GM21529 (cell line): ENCODE measurements around the gene MTA3.
A peak's percentile ranks its signal among the peaks of the same experiment; 100 is the strongest.
"Not testable (repeated sequence)": the region's sequence is repeated elsewhere in the genome, so short reads cannot be mapped to it uniquely, and the experiment has no call there.

ENCODE experiments used
- ATAC-seq: cut with Tn5 transposase; IDR thresholded peaks from one replicate; pipeline ENCODE4 v1.9.1; 2021; ENCODE audit not compliant: unreplicated experiment

Gene MTA3

DNA sequence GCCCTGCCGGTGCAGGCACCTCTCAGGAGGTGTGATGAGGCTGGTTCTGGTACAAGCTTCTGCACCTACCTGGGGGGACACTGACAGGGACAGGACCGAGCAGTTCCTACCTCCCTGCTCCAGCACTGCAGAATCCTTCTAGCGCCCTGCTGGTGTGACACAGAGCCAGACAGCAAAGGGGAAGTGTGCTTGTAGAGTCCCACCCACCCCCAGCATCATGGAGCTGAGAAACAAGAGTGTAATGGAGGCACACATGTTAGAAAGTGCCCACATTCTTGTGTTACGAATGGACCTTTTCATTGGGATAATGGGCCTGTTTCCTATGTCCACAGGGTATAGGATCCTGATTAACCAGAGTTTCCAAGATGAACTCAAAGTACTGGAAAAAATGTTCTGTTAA lies 157.2 kb downstream of the MTA3 start:
- no peak for ATAC-seq

DNA sequence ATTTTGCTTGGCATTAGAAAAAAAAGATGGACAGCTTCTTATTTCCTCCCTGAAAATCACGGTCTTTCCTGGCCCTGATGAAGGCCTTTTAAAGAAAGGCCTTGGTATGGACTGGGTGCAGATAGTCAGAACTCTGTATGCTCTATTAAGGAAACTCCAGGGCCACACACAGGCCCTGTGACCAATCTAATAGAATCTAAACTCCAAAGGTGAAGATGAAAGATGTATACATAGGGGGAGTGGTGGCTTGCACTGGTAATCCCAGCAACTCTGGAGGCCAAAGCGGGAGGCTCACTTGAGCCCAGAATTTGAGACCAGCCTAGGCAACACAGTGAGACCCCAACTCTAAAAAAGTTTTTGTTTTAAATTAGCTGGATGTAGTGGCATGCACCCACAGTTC lies 158.2 kb downstream of the MTA3 start:
- ATAC-seq = no peak

DNA sequence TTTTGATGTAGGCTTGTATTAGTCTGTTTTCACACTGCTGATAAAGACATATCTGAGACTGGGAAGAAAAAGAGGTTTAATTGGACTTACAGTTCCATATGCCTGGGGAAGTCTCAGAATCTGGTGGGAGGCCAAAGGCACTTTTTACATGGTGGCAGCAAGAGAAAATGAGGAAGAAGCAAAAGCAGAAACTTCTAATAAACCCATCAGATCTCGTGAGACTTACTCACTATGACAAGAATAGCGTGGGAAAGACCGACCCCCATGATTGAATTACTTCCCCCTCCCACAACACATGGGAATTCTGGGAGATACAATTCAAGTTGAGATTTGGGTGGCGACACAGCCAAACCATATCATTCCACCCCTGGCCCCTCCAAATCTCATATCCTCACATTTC lies 162.9 kb downstream of the MTA3 start:
- ATAC-seq = not testable (repeated sequence)

DNA sequence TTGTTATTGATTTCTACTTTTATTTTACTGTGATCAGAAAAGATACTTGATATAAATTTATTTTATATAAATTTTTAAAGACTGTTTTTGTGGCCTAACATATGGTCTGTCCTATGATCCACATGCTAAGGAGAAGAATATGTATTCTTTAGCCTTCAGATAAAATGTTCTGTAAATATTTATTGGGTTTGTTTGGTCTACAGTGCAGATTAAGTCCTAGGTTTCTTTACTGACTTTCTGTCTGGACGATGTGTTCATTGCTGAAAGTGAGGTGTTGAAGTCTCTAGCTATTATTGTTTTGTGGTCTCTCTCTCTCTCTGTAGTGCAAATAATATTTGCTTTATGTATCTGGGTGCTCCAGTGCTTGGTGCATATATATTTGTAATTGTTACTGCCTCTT lies 165.4 kb downstream of the MTA3 start:
- ATAC-seq = no peak

DNA sequence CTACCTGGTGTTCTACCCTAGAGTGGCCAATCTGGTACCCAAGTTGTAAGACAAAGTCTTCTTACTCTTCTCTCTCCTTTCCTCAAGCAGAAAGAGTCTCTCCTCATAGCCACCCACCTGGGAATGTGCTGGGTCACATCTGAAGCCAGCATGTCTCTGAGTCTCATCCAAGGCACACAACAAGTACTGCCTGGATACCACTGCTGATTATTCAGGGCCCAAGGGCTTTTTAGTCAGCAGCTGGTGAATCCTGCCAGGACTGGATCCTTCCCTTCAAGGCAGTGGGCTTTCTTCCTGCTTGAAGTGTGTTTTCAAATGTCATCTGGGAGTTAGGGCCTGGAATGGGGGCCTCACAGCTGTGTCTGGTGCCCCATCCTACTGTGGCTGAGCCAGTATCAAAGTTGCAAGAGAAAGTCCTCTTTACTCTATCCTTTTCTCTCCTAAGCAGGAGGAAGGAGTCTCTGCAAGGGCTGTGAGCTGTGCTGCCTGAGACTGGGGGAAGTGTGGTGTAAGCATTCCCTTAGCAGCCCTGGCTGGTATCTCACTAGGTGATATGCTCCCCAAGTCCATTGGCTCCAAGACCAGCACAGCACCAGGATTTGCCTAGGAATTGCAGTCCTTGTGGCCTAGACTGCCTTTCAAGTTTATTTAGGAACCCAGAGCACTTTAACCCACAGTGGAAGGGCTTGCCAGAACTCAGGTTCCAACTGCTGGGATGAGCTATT lies 168.3 kb downstream of the MTA3 start:
- ATAC-seq = no peak

DNA sequence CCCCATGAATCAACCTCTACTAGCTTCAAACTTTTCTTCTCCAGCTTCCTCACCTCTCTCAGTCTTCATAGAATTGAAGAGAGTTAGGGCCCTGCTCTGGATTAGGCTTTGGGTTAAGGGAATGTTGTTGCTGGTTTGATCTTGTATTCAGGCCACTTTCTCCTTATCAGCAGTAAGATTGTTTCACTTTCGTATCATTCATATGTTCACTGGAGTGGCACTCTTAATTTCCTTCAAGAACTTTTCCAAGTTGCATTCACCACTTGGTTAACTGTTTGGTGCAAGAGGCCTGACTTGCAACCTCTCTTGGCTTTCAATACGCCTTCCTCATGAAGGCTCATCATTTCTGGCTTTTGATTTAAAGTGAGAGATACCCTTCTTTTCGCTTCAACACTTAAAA lies 172.7 kb downstream of the MTA3 start:
- no peak for ATAC-seq

DNA sequence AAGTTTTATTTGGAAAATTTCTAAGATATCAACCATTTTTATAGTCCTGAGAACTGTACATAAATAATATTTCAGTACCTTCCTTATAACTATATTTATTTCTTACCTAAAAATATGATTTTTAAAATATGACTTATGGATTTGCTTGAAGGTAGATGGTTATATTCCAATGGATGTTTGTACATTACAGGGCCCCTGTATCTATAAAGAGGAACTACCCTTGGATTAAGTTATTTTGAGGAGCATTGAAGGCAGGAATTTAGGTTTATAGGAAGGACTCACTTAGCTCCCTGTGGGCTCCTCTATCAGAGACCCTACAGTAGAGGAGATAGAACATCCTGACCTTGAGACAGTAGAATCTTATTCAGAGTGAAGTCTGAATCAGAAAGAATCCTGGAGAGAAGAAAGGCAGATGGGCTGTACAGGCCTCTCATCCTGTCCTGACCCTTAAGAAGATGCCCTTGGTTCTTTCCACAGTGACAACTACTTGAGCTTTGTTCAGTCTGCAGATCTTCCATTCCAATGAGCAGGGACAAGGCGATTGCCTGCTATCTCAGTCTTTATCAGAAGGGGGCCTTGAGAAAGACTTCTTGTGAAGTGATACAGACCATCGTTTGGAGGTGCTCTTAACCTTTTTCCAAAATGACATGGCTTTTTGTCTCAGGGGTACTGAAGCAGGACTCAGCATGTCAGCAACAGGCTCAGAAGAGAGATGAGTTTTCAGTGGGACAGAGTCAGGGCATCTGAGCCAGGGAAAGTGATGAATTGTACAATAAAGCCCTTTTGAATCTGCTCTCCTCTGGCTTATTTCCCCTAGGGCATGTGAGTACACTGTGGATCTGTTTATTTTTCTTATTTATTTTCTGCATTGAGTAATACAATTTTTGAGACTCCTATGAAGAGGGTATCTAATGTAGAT lies 174.6 kb downstream of the MTA3 start:
- no peak for ATAC-seq

DNA sequence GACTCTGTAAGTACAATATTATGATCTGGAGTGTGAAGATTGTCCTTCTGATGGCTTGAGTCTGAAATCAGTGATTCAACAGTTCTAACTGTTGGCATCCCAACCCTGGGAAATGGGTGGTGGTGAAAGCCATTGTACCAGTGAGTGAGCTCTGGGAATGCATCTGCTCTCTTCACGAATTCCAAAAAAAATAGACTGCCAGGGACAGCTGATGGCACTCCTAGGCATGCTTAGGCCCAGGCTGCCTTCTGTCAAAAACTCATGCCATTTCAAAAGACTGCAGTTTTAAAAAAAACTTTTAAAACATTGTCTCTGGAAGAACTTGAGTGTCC lies 175.2 kb downstream of the MTA3 start:
- no peak for ATAC-seq

DNA sequence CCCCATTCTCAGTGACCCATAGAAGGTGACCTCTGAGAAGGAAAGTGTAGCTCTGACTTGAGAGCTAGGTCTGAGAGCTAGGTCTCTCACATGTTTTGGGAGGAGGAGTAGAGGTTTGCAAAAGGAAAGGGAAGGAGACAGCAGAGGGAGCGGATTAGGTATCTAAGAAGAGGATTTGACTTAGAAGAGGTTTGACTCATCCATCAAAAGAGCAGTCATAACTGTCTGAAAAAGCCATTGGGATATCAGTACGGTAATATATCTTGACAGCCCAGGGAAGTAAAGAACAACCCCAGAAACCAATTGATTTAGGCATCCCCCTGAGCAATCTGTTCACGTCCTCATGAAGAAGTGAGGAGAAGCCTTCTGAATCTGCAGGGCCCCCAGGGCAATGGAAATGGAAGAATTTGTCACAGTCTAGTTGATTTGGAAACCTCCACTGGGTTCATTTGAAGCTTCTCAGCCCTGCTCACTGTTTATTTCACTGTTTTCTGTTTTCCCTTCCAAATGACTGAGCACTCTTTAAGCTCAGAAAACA lies 176.2 kb downstream of the MTA3 start:
- no peak for ATAC-seq

DNA sequence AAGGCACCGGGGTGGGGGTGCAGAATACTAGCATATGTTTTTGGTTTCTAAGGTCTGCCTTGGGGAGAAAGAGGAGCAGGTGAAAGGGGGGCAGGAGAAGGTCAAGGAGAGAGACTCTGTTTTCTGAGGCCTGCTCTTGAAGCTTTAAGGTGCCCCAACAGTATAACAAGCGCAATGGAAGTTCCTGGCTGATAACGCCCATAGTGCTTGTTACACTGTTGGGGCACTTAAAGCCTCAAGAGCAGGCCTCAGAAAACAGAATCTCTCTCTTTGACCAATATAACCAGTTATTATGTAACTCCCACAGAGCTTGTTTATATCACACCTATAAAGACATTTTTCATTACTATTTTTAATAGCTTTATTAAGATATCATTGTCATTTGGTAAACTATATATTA lies 179.0 kb downstream of the MTA3 start:
- ATAC-seq = no peak

DNA sequence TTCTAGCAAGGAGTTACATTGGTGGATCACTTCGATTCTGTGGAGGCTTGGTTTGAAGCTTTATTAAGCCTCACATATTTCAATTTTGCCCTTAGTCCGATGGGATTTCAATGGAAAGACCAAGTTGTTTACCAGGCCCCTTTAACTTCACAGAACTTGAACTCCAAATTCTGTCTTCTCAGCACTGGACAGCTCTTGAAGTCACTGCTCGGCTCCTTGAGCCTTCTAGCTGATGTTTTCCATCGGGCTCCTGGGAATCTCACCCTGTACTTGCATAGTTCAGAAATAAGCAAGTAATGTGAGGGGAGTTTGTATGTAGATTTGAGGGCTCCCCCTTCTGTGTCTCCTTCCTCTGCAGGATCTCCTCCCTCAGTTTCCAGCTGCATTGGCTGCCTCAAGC lies 180.4 kb downstream of the MTA3 start:
- ATAC-seq = no peak

DNA sequence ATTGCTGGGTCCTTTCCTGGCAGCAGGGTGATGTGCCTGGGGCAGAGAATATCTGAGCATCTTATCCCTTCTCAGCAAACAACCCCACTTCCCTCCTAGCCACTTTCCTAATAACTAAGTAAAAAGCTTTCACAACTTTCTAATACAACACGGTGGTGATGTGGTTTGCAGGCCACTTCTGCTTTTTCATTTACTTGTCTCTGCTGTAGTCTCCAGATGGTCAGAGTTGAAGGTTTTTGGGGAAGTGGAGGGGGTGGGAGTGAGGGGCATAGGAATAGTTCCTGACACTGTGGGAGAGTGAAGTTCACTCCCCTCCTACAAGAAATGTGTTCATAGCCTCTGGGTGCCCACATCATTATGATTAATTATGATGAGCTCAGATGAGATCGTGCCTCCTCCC lies 183.9 kb downstream of the MTA3 start:
- peak; percentile 75 for ATAC-seq

DNA sequence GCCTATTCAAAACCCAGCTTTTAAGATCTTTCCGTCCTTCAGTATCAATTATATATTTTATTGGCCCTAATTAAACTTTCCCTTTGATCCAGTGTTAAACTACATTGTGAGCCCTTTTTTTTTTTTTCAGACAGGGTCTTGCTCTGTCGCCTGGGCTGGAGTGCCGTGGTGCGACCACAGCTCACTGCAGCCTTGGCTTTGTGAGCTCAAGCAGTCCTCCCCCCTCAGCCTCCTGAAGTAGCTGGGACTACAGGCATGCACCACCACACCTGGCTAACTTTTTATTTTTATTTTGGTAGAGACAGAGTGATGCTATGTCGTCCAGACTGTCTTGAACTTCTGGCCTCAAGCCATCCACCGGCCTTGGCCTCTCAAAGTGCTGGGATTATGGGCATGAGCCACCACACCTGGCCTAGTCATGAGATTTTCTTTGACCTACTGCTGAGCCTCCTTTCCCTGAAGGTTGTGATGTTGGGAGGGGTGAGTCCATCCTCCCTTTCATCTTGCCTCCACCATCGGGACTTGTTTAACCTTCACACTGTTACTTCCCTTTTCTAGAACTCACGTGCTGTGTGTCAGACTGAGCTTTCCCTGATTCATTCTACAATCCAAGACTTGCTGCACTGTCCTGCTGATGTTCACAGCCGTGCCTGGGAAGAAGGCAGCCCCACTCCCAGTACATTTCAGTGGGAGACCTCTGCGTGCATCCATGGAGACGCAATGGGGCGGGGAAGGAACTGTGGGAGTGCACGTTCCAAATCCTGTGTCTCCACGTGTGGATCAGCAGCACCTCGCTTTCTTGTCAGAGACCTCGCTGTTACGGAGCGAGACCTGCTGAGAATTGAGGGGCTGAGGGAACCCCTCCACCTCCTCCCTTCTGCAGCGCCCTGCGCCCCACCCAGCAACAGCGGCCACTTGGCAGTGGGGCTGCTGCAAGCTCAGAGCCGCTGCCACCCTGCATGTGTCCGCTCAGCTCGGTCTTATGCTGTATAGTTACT lies 184.7 kb downstream of the MTA3 start:
- ATAC-seq = no peak

DNA sequence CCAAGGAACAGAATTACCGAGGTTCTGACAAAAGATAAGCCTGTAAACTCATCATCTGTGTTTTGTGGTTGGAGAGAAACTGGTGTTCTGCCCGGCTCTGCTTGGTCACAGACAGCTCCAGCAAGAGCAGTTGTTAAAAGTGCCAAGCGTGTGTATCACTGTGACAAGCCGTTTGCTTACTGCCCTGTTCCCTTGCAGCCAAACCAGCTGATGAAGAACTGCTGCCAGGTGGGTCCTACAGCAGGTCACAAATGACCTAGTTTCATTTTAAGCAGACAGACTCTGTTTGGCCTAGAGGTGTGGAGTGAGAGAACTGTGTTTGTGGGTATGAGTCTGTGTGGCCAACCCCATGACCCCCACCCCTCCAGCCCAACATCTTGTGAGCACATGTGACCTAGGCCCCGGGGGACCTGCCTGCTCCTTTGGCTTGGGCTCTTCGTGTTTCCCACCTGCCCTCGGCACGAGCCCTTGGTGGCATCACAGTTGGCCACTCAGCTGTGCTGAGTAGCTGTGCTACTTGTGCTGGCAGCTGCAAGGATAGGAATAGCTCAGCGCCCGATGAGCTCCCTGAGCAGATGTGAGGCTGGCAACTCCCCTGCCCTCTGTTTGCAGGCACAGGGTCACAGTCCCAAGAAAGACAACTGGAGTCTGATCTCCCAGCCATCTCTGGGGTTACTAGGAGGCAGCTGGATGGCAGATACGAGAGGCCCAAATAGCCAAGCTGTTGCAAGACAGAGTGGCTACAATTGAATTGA lies 185.8 kb downstream of the MTA3 start:
- ATAC-seq = peak; percentile 50

DNA sequence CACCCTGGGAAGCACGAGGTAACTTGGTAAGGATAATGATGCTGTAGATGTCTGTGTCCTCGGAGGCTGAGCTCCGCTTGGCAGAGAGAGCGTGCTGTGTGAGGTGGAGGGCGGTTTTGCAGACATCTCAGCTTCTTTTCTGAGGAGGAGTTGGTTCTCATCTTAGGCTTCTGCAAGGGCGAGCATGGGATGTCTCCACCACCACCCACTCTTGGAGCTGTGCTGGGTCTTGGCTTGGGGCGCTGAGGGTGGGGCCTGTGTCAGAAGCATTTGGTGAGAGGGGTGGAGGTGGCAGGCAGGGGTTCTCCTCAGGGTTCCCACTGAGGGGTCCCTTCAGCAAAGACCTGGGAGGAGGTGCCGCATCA lies 186.3 kb downstream of the MTA3 start:
- ATAC-seq = no peak

DNA sequence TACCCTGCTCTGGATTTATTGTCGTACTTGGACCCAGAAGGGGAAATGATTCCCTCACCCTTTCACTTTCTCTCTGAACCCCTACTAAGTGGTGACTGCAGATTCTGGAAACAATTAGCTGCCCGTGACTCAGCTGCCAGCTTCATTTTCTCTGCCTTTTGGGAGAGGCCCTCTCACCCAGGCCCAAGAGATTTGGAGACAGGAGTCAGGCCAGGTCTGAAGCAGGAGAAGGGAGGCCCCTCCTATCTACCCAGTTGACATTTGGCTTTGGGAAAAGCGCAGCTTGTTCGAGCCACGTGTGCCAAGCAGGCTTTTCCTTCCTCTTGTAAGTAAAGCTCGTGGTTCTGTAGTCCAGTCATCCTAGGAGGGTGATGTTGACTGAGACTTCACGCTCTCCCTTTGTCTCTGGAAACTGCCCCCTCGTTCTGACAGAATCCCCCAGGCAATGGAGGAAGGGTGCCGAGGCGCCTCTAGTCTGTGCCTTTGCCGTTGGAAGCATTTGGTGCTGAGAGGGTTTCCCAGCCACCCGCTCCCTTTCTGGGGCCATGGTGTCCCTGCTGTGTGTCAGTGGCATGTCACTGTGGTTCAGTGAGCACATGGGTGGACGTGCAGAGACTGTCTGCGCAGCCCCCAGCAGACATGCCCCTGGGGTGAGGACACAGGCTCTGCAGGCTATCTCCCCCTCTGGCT lies 186.9 kb downstream of the MTA3 start:
- no peak for ATAC-seq

DNA sequence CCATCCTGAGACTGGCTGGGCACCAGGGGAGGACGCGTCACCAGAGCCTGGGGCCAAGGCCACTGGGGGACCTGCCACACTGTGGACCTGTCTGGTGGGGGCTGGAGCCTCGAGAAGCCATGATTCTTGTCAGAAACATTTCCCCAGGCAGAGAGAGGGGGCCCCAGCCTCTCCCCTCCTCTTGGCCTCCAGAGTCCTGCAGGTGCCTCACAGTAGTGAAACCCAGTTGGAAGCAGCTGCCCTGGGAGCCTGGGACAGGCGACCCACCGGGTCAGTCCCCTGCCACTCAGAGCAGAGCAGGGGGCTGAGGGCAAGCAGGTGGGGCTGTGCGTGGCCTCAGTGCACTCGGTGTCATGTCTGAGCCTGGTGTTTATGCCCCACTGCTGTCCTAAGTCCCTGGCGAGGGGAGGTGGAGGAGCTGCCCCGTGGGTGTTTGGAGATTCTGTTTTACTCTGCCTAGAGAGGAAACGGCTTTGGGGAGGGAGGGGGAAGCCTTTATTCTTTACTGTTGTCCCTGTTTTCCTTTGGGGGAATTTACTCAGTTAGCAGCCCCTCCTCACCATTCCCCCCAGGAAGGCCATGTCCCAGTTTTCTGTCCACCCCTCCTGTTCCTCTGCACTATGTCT lies 187.8 kb downstream of the MTA3 start:
- no peak for ATAC-seq

DNA sequence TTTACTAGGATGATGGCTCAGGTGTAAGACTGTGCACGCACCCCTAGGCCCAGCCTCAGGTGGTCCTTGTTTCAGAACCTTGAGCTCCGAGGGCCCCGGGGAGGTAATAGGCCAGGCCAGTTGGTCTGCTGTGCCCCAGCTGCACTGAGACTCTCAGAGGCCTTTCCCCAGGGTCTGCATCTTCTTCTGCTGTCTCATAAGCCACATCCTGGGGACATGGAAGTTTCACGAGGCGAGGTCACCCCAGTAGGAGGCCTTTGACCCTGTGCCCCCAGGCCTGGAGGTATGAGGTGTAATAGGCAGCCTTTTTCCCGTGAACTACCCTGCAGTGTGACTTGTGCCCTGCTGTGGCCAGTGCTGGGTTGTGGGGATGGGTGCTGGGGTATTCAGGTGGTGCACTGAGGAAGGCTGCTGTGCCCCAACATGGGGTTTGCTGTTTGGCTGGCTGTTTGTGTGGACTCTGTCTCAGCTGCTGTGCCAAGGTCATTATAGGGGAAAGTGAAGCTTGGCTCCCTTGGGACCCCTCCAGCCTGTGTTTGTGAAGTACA lies 188.6 kb downstream of the MTA3 start:
- ATAC-seq = no peak
